Activated CD8-positive, alpha-beta memory T cell treated with anti-CD3 and anti-CD28 coated beads for 48 hours (primary cell): ENCODE results near the gene MKS1.

ENCODE experiments used
- DNase-seq, 3 experiments: peaks; one replicate each; pipeline ENCODE4 v3.0.0-alpha.2; 2020; ENCODE audit warnings: low read depth in 2 of 3, low spot score in 2 of 3

MKS1 gene

GRCh38 chr17:58204796-58205195 is 14.3 kb downstream of the MKS1 start:
- no peak for DNase-seq

- no peak for DNase-seq
Measured at GRCh38 chr17:58202859-58203258, 16.2 kb downstream of the MKS1 start.

- DNase-seq = peak; percentile 12 to 38 (median 18)
Measured at GRCh38 chr17:58200024-58200633, 18.9 kb downstream of the MKS1 start.

- no peak for DNase-seq
Measured at GRCh38 chr17:58196610-58197009, 22.4 kb downstream of the MKS1 start.

GRCh38 chr17:58195518-58196123 is 23.4 kb downstream of the MKS1 start:
- no peak for DNase-seq

- DNase-seq = no peak
Measured at GRCh38 chr17:58193641-58194255, 25.3 kb downstream of the MKS1 start.

GRCh38 chr17:58192612-58193011 is 26.4 kb downstream of the MKS1 start, which contains the start of gene EPX:
EPX (plus strand) TSS chr17:58192726; CDS start chr17:58192847, 121 bp downstream.
- DNase-seq = no peak

GRCh38 chr17:58191241-58191896 is 27.7 kb downstream of the MKS1 start:
- DNase-seq = no peak

- DNase-seq = no peak
Measured at GRCh38 chr17:58189436-58190146, 29.5 kb downstream of the MKS1 start.

- no peak for DNase-seq
Measured at GRCh38 chr17:58187675-58188074, 31.4 kb downstream of the MKS1 start.

- DNase-seq = no peak
Measured at GRCh38 chr17:58187063-58187462, 32.0 kb downstream of the MKS1 start.

- DNase-seq = no peak
Measured at GRCh38 chr17:58186591-58186990, 32.5 kb downstream of the MKS1 start.

- no peak for DNase-seq
Measured at GRCh38 chr17:58184986-58185761, 33.9 kb downstream of the MKS1 start.

GRCh38 chr17:58184308-58184985 is 34.6 kb downstream of the MKS1 start:
- DNase-seq = no peak

- no peak for DNase-seq
Measured at GRCh38 chr17:58183514-58183913, 35.5 kb downstream of the MKS1 start.

- no peak for DNase-seq
Measured at GRCh38 chr17:58181796-58182195, 37.3 kb downstream of the MKS1 start.

GRCh38 chr17:58176200-58176599 is 42.9 kb downstream of the MKS1 start:
- DNase-seq = no peak

- DNase-seq = no peak
Measured at GRCh38 chr17:58174871-58175270, 44.2 kb downstream of the MKS1 start.

- DNase-seq = no peak
Measured at GRCh38 chr17:58172369-58173071, 46.5 kb downstream of the MKS1 start.
